ENCODE results near the gene PXYLP1. TPM values are rescaled to one million over a fixed set of nuclear protein-coding genes. Genes with fewer than 3 reads are reported as not detected.

Gene PXYLP1
- total and polyA plus RNA-seq, 2 of the 8 experiments (the other 6 are each of a cell fraction or from before 2014, with no cell fraction given) = 19.4 to 20.6 TPM

DNA sequence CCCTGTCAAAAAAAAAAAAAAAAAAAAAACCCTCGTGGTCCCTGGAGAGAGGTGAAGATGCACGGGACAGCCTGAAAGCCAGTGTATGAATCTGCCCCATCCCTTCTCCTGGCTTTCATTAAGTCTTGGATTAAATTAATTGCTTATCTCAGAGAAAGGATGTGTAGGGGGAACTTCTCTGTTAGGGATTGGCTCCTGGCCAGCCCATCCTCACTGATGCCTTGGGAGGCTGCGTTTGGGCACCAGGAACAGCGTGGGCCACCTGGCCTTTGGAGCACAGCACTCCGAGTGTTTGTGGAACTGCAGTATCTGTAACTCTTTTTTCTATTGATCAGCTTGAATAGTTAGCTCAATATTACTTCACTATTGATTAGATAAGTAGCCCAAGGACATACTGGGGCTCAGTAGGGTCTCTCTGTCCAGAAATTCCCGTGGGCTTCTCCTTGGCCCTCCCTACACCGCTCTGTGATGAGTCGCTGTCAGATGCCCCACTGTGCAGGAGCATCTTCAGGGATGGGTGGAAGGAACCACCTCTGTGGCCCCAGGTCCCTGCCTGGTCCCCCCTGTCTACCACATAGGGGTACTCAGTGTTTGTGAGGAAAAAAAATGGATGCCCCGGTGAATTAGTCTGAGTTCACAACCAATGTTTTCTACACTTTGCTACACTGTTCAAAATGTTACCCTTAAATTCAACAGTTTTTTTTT, 2.0 kb downstream of the PXYLP1 start (continued):
- TF ChIP-seq, protein P1, sequence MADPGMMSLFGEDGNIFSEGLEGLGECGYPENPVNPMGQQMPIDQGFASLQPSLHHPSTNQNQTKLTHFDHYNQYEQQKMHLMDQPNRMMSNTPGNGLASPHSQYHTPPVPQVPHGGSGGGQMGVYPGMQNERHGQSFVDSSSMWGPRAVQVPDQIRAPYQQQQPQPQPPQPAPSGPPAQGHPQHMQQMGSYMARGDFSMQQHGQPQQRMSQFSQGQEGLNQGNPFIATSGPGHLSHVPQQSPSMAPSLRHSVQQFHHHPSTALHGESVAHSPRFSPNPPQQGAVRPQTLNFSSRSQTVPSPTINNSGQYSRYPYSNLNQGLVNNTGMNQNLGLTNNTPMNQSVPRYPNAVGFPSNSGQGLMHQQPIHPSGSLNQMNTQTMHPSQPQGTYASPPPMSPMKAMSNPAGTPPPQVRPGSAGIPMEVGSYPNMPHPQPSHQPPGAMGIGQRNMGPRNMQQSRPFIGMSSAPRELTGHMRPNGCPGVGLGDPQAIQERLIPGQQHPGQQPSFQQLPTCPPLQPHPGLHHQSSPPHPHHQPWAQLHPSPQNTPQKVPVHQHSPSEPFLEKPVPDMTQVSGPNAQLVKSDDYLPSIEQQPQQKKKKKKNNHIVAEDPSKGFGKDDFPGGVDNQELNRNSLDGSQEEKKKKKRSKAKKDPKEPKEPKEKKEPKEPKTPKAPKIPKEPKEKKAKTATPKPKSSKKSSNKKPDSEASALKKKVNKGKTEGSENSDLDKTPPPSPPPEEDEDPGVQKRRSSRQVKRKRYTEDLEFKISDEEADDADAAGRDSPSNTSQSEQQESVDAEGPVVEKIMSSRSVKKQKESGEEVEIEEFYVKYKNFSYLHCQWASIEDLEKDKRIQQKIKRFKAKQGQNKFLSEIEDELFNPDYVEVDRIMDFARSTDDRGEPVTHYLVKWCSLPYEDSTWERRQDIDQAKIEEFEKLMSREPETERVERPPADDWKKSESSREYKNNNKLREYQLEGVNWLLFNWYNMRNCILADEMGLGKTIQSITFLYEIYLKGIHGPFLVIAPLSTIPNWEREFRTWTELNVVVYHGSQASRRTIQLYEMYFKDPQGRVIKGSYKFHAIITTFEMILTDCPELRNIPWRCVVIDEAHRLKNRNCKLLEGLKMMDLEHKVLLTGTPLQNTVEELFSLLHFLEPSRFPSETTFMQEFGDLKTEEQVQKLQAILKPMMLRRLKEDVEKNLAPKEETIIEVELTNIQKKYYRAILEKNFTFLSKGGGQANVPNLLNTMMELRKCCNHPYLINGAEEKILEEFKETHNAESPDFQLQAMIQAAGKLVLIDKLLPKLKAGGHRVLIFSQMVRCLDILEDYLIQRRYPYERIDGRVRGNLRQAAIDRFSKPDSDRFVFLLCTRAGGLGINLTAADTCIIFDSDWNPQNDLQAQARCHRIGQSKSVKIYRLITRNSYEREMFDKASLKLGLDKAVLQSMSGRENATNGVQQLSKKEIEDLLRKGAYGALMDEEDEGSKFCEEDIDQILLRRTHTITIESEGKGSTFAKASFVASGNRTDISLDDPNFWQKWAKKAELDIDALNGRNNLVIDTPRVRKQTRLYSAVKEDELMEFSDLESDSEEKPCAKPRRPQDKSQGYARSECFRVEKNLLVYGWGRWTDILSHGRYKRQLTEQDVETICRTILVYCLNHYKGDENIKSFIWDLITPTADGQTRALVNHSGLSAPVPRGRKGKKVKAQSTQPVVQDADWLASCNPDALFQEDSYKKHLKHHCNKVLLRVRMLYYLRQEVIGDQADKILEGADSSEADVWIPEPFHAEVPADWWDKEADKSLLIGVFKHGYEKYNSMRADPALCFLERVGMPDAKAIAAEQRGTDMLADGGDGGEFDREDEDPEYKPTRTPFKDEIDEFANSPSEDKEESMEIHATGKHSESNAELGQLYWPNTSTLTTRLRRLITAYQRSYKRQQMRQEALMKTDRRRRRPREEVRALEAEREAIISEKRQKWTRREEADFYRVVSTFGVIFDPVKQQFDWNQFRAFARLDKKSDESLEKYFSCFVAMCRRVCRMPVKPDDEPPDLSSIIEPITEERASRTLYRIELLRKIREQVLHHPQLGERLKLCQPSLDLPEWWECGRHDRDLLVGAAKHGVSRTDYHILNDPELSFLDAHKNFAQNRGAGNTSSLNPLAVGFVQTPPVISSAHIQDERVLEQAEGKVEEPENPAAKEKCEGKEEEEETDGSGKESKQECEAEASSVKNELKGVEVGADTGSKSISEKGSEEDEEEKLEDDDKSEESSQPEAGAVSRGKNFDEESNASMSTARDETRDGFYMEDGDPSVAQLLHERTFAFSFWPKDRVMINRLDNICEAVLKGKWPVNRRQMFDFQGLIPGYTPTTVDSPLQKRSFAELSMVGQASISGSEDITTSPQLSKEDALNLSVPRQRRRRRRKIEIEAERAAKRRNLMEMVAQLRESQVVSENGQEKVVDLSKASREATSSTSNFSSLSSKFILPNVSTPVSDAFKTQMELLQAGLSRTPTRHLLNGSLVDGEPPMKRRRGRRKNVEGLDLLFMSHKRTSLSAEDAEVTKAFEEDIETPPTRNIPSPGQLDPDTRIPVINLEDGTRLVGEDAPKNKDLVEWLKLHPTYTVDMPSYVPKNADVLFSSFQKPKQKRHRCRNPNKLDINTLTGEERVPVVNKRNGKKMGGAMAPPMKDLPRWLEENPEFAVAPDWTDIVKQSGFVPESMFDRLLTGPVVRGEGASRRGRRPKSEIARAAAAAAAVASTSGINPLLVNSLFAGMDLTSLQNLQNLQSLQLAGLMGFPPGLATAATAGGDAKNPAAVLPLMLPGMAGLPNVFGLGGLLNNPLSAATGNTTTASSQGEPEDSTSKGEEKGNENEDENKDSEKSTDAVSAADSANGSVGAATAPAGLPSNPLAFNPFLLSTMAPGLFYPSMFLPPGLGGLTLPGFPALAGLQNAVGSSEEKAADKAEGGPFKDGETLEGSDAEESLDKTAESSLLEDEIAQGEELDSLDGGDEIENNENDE (IDR thresholded peaks at IDR 0.05; ENCODE audit: insufficient replicate concordance, low read length) = no peak
- TF ChIP-seq, protein P2, sequence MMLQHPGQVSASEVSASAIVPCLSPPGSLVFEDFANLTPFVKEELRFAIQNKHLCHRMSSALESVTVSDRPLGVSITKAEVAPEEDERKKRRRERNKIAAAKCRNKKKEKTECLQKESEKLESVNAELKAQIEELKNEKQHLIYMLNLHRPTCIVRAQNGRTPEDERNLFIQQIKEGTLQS (IDR thresholded peaks at IDR 0.05; ENCODE audit: insufficient read depth, low read depth, low read length) = no peak
- TF ChIP-seq TAF1 (IDR thresholded peaks at IDR 0.05; ENCODE audit: low read depth, low read length) (no peak), KDM5A (IDR thresholded peaks at IDR 0.05; ENCODE audit: low read length) (no peak), BCL11A (IDR thresholded peaks at IDR 0.05; ENCODE audit: low read depth in 2 of 2, low read length in 2 of 2) (no peak), JUN (IDR thresholded peaks at IDR 0.05; ENCODE audit: low read depth, low read length) (no peak), TEAD4 (IDR thresholded peaks at IDR 0.05; ENCODE audit: low read depth, low read length) (no peak)
